ENCODE data around the gene HOXA7.
A peak's percentile ranks its signal among the peaks of the same experiment; 100 is the strongest.

Gene HOXA7

DNA sequence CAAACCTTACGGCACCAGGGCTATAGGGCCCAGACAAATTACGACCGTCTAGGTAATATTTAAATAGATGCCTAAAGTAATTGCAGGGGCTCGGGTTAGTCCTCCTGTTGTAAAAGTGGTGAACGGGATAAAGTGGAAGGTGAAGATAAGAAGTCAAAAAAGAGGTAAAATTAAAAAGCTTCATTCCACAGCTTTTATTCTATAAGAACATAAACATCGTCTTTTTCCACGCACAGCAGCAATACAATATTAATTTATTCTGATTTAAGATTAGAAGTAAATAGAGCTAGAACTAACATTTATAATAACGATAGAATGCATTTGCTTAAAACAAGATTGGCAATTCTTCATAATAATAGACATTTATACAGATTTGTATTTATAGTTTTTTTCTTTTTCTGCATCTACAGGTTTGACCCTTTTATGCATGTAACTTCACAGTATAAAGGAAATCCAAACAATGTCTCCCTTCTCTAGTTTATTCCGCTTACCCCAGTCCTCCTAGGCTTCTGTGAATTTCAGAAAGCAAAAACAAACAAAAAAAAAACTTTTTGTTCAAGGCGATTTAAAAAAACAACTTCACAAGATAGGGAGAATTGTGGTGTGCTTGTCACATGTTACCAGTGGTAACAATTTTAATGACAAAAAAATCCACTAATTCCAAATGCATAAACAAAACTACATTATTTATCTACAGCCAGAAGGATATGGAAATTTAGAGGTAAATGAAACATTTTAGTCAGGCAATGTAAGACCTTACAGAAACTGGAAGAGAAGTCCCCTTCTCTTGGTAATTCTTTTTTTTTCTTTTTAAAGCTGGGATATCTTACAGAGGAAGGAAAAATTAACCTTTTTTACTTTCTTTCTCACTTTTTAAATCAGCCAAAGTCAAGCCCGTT is 14.2 kb upstream of the HOXA7 start:
- DNase-seq = no peak

DNA sequence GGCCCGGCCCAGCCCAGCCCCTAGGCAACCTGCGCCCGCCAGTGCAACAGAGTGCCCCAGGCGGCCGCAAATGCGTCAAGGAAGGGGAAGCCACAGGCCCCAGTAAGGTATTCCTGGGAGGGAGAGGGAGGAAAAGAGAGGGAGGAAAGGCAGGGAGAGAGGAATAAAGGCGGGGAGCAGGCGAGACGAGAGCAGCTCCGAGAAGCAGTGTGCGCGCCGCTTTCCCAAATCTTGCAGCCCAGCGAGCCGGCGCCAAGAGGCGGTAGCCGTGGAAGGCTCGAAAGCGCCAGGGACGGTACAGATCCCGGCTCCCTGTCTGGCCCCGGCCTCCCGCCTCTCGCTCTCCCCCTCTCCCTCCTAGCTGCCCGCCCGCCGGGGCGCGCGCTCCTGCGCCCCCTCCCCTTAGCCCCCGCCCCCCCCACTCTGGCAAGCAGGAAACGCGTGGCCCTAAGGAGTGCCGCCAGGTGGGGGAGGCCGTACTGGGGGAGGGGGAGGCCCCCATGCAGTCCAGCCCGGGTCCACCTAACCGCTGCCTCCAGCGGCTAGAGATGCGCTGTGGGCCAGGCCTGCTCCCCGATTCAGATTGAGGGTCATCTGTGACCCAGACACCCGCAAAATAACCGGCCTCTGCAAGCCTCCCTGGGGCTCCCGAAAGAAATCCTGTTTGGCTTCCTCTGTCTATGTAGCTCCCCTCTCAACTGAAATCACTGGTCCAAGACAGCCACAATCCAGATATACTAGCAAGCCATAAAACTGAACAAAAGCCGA is 13.4 kb upstream of the HOXA7 start:
- DNase-seq = no peak

DNA sequence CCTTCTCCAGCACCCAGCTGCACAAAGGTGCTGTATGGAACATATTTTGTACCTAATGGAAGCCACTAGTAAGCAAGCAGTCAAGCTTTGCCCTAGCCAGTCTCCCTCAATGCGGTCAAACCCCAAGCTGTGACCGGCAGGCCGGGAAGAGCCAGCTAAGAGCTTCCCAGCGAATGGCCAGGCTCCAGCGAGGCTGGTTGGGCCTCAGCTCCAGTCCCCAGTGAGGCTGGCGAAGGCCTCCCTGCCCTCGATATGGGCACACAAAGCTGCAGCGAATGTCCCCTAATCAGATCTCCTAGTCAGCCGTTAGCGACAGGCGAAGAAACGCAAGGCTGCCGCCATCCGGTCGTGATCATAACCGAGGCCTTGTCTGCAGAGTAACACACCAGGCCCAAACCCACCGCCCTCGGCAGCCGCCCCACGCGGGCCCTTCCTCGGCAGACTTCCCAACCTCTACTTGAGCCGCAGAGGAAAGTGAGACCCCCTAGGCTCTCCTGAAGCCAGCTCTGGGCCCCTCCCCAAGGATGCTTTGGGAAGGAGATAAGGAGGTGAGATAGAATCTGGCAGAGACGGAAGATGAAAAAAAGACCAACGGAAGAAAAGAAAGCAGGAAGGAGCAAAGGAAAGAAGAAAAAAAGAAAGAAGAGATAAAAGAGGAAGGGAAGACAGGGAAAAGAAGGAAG is 11.9 kb upstream of the HOXA7 start:
- no peak for DNase-seq

DNA sequence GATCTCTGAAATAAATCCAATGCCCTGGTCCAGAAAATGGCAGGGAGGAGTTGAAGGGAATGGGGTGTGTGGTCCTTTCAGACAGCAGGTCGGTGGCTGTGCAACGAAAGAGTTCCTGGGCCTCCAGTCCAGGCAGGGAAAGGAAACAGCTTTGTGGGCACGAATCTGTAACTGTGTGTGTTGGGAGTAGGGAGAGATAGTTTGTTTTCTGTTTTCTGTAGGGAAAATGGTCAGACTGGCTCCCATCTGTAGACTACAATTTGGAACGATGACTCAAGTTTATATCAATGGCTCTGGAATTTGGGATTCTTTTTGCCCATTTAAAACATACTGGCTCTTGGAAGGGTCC is 11.4 kb upstream of the HOXA7 start:
- no peak for DNase-seq

DNA sequence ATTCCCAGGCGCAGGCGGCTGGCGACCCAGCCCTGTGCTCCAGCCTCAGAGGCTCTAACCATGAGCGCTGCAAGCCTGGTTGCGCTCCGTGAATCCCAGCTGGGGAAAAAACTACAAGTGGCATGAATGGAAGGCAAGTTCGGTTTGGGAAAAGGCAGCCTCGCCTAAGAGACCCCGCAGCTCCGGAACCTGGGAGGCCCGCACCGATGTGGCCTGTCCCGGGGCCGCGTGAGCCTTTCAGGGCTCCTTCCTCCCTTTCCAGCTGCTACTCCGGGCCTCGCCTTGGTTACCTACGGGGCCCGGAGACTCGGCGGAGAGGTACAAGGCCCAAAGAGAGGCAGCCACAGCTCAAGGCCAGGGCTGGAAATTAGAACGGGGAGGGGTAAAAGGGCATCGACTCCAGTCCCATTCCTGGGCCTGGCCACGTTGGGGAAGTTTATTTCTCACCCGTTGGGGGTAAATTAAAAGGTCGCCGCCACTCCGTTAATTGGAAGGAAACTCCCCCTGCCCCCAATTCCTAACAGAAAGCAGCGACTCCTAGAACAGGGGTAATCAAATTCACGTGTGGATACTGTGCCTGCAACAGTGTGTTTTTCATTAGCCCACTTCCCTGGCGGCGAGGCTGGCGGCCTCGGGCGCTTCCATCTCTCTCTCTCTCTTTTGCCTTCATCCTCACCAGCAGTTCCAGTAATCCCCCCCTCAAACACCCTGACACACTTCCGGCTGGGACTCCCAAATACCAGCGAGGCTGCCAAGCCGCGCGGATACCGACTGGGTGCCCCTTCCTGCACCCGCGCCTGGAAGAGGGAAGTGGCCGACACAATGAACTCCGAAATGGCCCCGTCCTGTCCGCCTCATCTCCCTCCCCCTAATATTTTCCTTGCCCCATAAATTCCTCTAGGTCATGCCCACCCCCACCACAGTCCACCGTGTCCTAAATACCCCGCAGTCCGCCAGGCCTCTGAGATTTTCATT is 10.3 kb upstream of the HOXA7 start:
- DNase-seq = no peak

DNA sequence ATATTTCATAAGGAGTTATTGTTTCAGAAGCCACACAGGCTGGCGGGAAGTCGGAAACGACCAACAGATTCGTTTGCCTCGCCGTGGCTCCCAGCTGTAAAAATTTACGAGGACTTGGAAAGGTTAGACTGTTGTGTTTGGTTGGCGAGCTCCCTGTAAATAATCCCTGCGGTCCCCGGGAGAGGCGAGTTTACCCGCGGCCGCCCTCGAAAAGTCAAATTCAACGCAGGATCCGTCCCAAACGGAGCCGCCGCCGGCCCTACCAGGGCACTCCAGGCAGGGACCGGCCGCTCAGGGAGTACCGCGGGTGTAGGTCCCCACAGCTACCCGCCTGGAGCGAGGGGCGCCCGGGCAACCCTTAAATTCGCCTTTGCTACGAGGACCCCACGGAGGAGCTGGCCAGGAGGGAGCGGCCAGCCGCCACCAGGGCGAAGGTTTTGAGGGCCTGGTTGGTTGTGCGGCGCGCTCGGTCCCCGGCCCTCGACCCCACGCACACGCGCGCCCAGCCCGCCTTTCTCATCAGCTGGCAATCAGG is 9.6 kb upstream of the HOXA7 start:
- no peak for DNase-seq

DNA sequence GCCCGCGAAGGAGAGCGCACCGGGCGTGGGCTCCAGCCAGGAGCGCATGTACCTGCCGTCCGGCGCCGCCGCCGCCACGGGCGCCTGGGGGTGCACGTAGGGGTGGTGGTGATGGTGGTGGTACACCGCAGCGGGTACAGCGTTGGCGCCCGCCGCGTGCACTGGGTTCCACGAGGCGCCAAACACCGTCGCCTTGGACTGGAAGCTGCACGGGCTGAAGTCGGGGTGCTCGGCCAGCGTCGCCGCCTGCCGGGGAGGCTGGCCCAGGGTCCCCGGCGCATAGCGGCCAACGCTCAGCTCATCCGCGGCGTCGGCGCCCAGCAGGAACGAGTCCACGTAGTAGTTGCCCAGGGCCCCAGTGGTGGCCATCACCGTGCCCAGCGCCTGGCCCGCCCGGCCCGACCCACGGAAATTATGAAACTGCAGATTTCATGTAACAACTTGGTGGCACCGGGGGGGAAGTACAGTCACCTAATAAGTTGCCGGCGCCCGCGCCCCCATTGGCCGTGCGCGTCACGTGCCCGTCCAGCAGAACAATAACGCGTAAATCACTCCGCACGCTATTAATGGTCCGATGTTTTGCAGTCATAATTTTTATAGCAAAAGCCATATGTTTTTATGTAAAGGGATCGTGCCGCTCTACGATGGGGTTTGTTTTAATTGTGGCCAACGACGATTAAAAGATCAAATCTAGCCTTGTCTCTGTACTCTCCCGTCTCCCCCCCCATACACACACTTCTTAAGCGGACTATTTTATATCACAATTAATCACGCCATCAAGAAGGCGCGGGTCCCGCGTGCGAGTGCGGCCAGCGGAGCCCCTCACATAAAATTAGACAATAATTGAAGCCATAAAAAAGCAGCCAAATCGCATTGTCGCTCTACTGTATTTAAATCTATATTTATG is 8.9 kb upstream of the HOXA7 start, which contains the start of gene HOXA9:
Gene HOXA9, minus strand, starts transcription at position 449 of the 907 bp plus-strand sequence. Its CDS starts 80 bp downstream, at position 369.
- no peak for DNase-seq

DNA sequence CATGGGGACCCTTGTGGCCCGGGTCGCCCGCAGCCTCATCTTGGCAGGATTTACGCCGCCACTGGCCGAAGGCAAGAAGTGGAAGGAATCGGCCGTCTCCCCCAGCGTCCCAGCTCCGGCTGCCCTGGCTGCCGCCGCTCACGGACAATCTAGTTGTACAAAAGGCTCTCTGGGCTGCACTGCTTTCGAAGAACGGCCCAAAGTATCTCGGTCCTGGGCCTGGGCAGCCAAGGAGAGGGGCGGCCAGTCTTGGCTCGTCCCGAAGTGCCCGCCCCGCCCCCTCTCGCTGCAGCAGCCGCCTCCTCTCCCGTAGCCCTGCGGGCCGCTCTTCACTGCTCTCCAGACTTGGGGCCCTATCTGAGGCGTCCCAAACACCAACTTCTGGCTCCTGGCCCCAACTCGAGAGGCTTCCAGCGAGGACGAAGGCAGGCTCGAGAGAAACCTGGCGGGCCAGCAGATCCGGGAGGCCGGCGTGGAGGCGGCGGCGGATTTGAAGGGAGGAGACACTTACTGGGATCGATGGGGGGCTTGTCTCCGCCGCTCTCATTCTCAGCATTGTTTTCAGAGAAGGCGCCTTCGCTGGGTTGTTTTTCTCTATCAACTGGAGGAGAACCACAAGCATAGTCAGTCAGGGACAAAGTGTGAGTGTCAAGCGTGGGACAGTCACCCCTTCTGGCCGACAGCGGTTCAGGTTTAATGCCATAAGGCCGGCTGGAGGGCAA is 8.1 kb upstream of the HOXA7 start:
- no peak for DNase-seq

DNA sequence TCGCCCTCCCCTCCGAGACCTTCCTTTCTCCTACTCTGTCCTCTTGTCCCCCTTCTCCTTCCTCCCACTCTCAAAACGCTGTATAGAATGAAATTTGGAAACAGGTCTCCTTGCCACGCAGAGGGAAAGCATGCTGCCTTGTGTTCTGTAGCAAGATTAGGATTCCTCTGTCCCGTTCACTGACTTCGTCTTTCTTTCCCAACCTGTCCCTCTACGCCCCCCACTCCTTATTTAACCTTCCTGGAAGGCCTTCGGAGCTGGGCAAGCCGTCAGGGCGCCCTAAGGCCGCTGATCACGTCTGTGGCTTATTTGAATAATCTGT is 7.5 kb upstream of the HOXA7 start:
- DNase-seq = no peak

DNA sequence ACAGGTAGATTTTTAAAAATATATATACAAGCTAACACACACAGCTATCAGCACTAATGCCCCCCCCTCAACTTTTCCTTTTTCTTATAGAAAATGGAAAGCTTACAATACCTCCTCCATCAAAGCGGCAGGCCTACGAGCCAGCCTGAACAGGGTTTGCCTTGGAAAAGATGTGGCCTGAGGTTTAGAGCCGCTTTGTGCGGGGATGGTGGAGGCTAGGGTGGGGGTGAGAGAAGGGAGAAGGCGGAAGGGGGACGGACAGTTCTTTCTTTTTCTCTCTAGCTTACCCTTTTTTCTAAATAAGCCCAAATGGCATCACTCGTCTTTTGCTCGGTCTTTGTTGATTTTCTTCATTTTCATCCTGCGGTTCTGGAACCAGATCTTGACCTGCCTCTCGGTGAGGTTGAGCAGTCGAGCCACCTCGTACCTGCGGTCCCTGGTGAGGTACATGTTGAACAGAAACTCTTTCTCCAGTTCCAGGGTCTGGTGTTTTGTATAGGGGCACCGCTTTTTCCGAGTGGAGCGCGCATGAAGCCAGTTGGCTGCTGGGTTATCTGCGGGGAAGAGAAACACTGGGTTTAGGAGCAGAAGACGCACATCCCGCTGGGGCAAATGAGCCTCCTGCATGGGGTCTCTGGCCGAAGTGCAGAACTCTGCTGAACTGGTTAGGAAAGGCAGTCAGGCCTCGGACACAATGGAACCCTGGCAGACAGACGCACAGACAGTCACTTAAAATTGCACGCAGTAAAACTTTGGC is 7.0 kb upstream of the HOXA7 start:
- no peak for DNase-seq

DNA sequence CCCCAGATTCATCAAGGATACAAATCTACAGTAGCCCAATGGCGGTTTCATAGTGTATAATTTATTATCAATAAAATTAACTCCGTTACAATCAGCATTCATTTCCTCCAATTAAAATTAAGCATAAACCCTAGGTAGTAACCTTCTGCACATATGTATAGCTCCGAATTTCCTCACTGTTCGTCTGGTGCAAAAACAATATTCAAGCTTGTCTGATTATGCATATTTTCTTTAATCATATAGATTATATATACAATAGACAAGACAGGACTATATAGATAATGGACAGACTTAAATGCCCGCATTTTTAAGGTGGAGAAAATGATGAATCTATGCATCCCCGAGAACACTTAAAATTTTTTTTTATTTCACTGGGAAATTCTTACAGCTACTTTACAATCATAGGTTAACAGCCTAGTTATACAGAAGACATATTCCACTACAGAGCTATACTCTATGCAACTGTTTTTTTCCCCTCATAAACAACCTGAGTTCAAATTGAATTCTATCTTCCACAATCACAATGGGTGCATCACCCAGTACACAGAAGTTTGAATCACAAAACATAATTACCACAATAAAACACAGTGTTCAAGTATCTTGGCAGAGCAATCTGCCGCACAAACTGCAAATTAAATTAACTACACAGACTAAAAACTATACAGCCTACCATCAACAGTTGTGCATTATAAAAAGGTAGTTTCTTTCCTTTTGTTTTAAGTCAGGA is 6.2 kb upstream of the HOXA7 start:
- no peak for DNase-seq

DNA sequence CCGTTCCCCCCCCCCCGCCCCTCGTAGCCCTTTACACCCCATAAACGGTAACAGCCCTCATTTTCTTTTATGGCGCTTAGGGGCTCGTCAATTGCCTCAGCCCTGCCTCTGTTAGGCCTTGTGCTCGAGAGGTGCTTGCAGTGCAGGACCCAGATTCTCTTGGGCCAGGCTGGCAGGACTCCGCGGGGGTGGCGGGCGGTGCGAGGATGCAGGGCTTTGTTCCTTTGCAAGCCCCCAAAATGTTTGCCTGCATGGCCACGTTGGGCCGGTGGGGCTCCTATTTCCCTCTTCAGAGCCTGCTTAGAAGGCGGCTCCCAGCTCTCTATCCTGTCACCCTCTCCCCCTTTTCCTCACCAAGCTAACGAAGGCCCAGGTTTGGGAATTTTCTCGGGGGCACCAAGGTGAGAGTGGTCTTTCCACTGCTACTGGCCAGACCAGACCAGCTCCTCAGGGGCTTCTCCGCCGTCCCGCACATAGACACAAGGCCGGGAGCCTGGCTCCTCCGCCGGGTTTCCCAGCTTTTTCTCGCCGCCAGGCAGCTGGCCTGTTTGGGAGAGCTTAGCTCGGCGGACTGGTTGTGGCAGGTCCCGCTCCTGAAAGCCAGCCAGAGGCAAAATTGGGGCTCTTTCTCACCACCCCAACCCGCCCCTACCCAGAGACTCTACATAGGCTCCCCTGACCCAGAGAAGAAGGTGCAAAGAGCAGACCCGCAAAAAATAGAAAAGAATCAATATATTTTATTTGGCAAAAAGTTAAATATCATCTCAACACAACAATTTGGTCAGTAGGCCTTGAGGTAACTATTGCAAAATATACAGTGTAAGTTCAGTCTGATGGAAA is 5.5 kb upstream of the HOXA7 start:
- DNase-seq = no peak

DNA sequence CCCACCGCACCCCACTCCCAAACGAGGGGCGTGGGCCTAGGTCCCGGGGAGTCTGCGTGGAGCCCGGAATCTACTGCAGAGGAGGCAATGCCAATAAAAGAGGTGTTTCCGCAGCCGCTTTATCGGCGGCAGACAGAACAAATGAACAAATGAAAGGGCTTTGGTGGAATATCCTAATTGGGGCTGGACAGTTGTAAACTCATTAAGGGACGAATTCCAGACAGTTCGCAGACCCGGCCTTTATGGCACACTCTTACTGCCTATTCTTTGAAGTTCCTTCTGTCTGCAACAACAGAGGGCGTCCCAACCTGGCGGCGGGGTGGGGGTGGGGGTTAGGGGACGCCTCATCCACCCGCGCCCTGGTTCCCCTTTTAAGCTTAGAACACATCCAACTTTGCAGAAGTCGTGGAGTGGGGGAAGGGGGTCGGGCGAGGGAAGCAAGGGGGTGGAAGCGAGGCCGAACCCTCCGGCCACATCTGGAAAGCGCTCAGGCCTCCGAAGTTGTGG is 4.8 kb upstream of the HOXA7 start:
- no peak for DNase-seq

DNA sequence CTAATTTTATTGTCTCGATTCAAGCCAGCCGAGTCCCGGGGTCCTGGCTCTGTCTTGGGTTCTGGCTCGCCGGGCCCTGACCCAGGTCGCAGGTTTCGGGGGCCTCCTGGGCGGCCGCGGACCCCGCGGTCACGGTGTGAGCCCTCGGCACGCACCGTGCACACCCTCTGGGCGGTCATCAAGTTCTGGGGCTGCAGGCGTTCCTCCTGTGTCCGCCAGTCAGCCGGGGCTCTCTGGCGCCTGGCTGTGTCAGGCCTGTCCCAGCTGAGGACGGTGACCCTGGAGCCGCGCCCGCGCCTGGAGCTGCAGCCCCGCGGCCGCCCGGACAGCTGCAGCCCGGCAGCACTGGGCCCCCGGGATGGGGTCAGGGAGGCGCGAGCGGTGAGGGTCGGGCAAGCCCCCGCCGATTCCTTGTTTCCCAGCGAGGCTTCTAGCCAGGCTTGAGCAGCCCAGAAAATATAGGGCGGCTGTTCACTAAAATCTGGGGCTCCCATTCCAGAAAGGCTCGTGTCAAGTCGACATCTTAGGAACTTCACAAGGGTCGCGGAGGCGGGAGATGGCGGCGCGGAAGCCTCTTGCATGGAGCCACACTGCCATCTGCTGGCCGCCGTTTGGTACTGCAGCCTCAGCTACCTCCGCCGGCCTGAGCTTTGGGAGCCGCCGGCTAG is 4.2 kb upstream of the HOXA7 start:
- DNase-seq = peak; percentile 68 to 83 (median 76)

DNA sequence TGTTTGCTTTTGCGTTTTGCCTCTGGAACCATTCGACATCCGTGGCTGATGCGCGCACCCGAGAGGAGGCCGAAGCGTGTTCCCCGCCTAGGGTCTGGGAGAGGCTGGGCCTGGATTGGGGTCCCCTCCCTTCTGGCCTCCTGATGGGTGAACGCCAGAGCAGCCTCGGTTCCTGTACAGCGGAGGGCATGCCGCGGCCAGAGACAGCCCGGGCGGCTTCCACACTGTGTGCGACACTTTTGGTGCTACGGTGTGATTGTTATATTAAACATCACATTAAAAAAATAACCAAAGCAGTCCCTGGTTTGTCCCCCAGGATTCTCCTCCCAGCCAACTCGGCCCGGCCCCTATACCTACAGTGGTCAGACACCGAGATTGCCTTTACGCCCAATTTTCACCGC is 3.7 kb upstream of the HOXA7 start:
- no peak for DNase-seq

DNA sequence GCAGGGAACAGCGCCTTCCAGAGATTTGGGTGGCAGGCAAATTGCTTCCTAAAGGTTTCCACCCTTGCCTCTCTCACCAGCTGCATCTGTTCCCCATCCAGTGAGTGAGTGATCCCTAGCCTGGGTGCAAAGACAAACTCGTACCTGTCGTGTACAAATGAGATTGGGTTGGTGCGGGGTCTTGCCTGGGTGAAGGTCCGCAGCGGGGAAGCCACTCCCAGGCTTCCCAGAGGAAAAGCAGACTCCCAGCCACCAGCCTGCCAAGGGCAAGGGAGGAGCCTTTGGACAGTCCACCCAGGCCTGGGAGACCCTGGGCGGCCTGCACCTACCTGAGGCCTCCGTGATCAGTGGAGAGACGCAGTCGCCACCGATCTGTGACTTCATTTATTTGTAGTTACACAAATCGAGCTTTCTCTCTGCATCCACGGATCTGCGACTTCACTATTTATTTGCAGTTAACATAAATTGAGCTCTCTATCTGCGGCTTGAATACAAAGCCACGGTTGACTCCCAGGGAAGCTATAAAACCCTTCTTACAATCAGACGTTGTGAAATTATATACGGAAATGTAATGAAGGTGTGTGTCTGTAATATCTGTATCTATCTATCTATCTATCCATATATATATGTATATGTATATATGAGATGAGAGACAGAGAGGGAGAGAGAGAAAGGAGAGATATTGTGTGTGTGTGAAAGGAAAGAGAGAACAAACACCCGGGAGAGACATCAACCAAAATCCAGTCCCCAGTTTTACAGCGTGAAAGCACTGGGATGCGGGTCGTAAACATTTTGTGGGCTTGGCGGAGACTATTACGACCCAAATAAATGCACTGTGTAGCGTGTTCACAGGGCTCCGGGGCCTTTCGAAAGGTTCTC is 3.0 kb upstream of the HOXA7 start:
- no peak for DNase-seq

Measured in T-helper 1 cell (primary cell).